Esophagus squamous epithelium (tissue), 4 donors: ENCODE measurements around the gene CCSER1.

Experiments used
- CTCF ChIP-seq, 6 experiments: fragments of 450-650 bp in 4 of 6; fragments of 200-600 bp in 2 of 6; sonication (generic) in 2 of 6; IDR thresholded peaks; one replicate each; pipeline ENCODE4 v1.5.1; 2016 to 2019; ENCODE audit warnings: antibody characterized with exemption in 6 of 6, mild to moderate bottlenecking in 4 of 6, moderate library complexity in 4 of 6
- POLR2A ChIP-seq, 4 donors: fragments of 450-650 bp; IDR thresholded peaks; one replicate each; pipeline ENCODE4 v1.6.1; 2017; ENCODE audit warnings: antibody characterized with exemption in 4 of 4, mild to moderate bottlenecking in 4 of 4, moderate library complexity in 3 of 4

- TF ChIP-seq POLR2A (IDR thresholded peaks at IDR 0.05) (no peak), CTCF (IDR thresholded peaks at IDR 0.05) (no peak)
Observed at GRCh38 chr4:90415116-90415515, 287.9 kb downstream of the CCSER1 start.
